ENCODE results near the gene SIRPB1.

DNA sequence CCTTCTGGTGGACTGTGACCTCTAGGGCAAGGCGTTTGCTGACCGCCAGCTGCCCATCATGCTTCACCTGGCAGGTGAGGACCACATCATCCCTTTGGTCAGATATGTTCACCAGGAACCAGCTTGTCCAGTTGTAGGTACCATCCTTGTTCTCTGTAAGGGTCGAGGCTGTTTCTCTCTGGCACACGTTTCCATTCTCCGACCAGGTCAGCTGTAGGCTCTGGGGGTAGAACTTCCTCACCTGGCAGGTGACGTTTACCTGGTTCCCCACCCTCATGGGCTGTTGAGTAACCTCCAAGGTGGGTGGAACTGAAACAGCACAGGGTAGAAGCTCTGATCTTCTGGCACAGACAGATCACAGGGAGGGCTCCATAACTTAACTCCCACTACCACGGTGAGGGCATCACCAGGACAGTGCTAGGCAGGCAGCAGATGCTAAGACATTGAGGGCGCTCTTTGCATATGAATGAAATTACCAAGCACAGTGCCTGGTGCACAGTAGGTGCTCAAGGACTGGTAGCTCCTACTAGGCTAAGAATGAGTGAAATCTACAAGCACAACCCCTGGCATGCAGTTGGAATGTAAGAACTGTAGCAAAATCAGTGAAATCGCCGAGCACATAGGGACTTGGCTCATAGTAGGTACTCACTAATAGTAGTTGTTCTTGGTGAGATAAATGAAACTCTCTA, 15.6 kb upstream of the SIRPB1 start:
- TF ChIP-seq EZH2 (IDR thresholded peaks at IDR 0.05; ENCODE audit: insufficient read depth, poor library complexity, severe bottlenecking) (no peak), EZH2phosphoT487 (IDR thresholded peaks at IDR 0.05; ENCODE audit: insufficient read depth, low read depth) (no peak)
